Natural killer cell treated with Interleukin-12 subunit alpha and Interleukin-12 subunit beta and Interleukin-15 and Interleukin-18, amount 100 ng/mL, for 72 hours (primary cell): ENCODE measurements around the gene DCANP1. TPM values are rescaled to one million over a fixed set of nuclear protein-coding genes. Genes with fewer than 3 reads are reported as not detected.

Source experiments
- ATAC-seq, 2 donors: fragments of 150-1000 bp; cut with Tn5 transposase in 1 of 2; sonication (Bioruptor Pico), chemical (Tn5 transposase) in 1 of 2; 2 replicates each; pipeline ENCODE4 v1.10.0; 2021
- DNase-seq: peaks from one replicate; pipeline ENCODE4 v3.0.0; 2022; ENCODE audit warnings: low spot score
- H3K27ac Mint-ChIP-seq, 2 donors: 1 replicate in 1 of 2; 2 replicates in 1 of 2; pipeline ENCODE4 v1.8.0; 2022; ENCODE audit warnings: mixed read lengths in 2 of 2, mild to moderate bottlenecking in 1 of 2, moderate library complexity in 1 of 2
- H3K27me3 Mint-ChIP-seq, 2 donors: 1 replicate in 1 of 2; 2 replicates in 1 of 2; pipeline ENCODE4 v1.8.0; 2022; ENCODE audit warnings: mixed read lengths in 2 of 2
- H3K36me3 Mint-ChIP-seq: one replicate; pipeline ENCODE4 v1.8.0; 2022; ENCODE audit warnings: mixed read lengths
- H3K4me1 Mint-ChIP-seq, 2 donors: 1 replicate in 1 of 2; 2 replicates in 1 of 2; pipeline ENCODE4 v1.8.0; 2022; ENCODE audit warnings: low read depth in 2 of 2, mixed read lengths in 2 of 2, mild to moderate bottlenecking in 1 of 2
- H3K4me3 Mint-ChIP-seq: one replicate; pipeline ENCODE4 v1.8.0; 2022; ENCODE audit warnings: mixed read lengths
- H3K9me3 Mint-ChIP-seq: 2 replicates; pipeline ENCODE4 v1.8.0; 2022; ENCODE audit warnings: mixed read lengths
- total RNA-seq, 2 donors: library from RNA; stranded (reverse); gene quantifications; one replicate each; pipeline ENCODE4 v1.2.3, GENCODE V29; 2022

The DCANP1 gene
- total RNA-seq, 2 donors from 2014 or later: not detected

DNA sequence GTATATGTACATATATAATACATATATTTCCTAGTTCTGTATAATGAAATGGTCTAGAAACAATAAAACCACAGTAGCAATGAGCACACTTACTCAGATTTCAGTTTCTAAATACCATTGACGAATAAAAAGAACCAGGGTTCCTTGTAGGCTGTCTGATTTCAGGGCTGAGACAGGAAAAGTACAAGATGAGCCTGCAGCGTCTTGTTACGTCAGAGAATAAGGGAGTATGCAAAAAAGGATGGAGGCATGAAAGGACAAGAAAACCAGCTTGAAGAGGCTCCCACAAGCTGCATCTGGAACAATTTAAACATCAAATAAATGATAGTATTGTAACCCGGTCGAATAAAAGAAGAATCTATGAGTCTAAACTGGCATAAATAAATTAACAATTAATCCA lies 22.8 kb upstream of the DCANP1 start:
- no peak overlapping the region for H3K4me3 Mint-ChIP-seq
- DNase-seq (no peak), ATAC-seq (no peak)
- H3K36me3 Mint-ChIP-seq: no peaks in the 10 kb centered on the region
- peaks cover 5 to 6% of the 10 kb centered on the region in 2 donors for H3K4me1 Mint-ChIP-seq
- peaks cover 40 to 44% of the 10 kb centered on the region in 2 donors for H3K27me3 Mint-ChIP-seq
- H3K9me3 Mint-ChIP-seq: no peaks in the 10 kb centered on the region
- H3K27ac Mint-ChIP-seq: no peak overlapping the region

DNA sequence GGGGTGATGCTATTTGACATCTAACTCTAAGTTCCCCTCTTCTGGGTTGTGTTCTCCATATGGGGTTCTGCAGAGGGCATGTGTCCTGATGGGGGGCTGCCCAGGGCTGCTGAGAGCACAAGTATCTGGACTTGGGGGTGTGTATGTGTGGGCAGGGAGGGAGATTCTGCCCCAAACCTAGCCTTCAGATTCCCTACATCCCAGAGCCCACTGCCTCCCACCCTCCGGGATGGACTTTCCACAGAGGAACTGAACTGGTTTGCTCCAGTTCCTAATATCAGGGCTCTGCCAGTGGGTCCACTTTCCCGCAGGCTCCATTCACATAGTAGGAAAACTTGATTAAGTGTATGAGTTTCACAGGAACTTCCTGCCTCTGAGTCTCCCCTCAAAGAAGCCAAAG lies 21.4 kb upstream of the DCANP1 start:
- Mint-ChIP-seq H3K4me3 (no peak overlapping the region), H3K36me3 (no peaks in the 10 kb centered on the region), H3K4me1 (peaks cover 5 to 6% of the 10 kb centered on the region in 2 donors), H3K9me3 (no peaks in the 10 kb centered on the region), H3K27me3 (peaks cover 42 to 51% of the 10 kb centered on the region in 2 donors), H3K27ac (no peak overlapping the region)
- no peak for ATAC-seq
- DNase-seq: no peak

DNA sequence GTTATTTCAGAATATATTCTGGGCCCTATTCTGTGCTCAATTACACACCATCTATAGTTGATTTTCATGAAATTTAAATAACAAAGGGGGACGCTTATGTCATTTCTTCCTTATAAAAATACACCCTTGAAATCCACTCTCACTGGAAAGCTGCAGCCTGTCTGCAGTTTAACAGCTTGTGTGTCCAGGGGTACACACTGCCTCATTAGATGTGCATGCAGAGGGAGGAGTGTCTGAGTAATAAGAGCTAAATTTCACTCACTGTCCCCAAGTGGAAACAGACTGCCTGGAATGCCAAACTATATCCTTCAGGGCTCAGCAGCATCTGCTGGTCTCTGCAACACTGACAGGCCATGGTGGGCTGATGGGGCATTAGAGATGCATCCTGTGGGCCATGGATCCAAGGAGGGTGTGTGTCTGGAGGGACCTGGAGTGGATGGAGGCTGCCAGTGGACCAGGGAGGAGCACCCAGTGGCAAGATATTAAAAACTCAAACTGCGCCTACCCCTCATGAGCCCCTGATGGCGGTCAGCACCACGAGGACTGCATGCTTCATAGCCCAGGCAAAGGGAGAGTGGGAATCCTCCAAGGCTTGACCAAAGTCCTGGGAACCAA lies 20.8 kb upstream of the DCANP1 start:
- no peak overlapping the region for H3K4me3 Mint-ChIP-seq
- DNase-seq (no peak), ATAC-seq (no peak)
- H3K36me3 Mint-ChIP-seq: no peaks in the 10 kb centered on the region
- peaks cover 5 to 6% of the 10 kb centered on the region in 2 donors for H3K4me1 Mint-ChIP-seq
- H3K27ac Mint-ChIP-seq: no peak overlapping the region
- H3K27me3 Mint-ChIP-seq: peaks cover 43 to 54% of the 10 kb centered on the region in 2 donors
- no peaks in the 10 kb centered on the region for H3K9me3 Mint-ChIP-seq

DNA sequence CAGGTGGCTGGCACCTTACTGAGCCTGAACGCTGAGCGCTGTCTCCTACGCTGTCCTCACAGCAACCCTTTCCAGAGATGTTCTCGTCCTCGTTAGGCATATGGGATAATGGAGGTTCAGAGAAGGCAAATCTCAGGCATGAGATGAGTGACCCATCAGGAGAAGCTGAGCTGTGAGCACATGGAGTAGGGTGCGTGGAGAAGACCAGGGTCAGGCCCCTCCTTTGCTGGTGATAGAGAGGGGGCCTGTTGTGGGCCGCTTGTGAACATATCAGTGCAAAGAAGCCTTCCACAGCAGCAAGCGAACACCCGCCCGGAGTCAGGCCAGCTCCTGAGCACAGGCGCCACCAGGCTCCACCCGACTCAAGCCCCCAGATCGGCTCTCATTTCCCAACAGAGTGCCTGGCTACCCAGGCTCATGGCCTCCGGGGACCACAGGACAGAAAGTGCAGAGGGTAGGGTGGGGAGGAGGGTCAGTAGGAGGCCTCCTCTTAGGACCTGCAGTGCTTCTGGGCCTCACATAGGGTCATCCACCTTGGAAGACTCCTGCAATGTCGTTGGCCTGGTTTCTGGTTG lies 20.0 kb upstream of the DCANP1 start:
- Mint-ChIP-seq H3K27ac (no peak overlapping the region), H3K36me3 (no peaks in the 10 kb centered on the region), H3K27me3 (peaks cover 43 to 54% of the 10 kb centered on the region in 2 donors), H3K4me1 (peaks cover 5 to 6% of the 10 kb centered on the region in 2 donors), H3K9me3 (no peaks in the 10 kb centered on the region), H3K4me3 (no peak overlapping the region)
- ATAC-seq: peak in 1 of 2 donors; percentile 7
- no peak for DNase-seq

DNA sequence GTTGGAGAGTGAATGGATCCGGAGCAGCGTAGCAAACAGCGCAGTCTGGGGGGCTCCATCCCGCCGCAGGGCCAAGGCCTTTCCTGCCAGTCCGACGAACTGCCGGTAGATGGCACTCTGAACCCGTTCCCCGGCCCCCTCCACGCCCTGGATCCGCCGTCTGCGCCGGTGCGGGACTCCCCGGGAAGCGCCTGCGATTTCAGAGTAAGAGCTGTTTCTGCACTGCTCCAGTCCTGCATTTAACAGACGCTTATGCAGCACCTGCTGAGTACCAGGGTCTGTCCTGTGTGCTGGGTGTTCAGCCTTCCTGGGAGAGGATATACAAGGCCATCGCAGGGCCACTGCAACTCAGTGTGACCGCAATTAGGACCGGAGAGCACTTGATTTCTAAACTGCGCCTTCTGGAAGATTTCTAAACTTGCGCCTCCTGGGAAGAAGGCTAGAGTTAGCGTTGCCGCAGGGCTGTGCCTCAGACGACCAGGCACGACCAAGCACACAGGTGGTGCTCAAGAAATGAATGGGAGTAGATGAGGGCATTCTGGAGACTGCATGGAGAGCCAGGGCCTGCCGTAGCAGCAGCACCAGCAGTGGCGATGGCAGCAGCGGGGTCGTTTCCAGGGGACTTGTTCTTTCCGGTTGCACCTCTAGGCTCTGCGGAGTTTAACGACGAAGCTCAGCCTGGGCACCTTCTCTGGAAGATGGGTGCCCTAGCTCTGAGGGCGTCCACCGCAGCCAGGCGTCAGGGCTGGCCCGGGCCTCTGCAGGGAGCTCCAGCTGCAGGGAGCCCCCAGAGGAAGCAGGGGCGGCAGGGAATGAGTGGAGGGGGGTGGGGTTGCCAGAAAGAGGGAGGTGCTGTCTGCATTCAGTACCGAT lies 19.3 kb upstream of the DCANP1 start:
- peaks cover 39 to 54% of the 10 kb centered on the region in 2 donors for H3K27me3 Mint-ChIP-seq
- no peak overlapping the region for H3K27ac Mint-ChIP-seq
- H3K4me1 Mint-ChIP-seq: peaks cover 5 to 6% of the 10 kb centered on the region in 2 donors
- peak; percentile 75 for DNase-seq
- peak overlapping the region; percentile 40 for H3K4me3 Mint-ChIP-seq
- no peaks in the 10 kb centered on the region for H3K9me3 Mint-ChIP-seq
- peak; percentile 82 to 87 for ATAC-seq
- H3K36me3 Mint-ChIP-seq: no peaks in the 10 kb centered on the region

DNA sequence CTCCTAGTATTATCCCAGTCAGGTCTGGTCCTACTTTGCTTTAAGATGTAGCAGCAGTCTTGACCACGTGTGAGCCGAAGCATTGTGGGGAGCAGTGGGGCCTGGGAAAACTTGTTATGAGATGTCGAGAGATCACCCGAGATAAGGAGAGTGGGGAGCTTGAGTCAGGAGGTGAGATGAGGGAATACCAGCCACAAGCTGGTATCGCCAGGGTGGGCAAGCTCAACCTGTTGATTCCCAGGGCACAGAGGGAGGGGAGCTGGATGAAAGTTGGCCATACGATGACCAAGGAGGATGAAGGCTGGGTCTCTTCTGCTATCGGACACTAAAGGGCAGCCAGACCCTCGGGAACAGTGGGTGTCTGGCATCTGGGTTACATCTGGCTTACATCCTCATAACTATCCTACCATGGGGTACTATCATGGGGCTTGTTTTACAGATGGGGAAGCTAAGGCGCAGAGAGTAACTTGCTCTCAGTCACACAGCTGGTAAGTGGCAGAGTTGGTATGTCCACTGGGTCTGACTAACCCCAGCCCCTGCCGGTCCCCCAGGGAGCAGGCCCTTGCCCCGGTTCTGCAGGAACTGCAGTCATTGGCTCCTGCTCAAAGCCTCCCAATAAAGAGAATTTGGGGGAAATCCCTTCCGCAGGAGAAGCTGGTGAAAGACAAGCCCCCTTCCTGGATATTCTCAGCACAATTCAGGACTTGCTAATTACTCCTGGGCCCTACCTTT lies 18.4 kb upstream of the DCANP1 start:
- no peaks in the 10 kb centered on the region for H3K9me3 Mint-ChIP-seq
- H3K27me3 Mint-ChIP-seq: peaks cover 39 to 50% of the 10 kb centered on the region in 2 donors
- DNase-seq (no peak), ATAC-seq (no peak)
- no peaks in the 10 kb centered on the region for H3K36me3 Mint-ChIP-seq
- no peak overlapping the region for H3K4me3 Mint-ChIP-seq
- peaks cover 5 to 6% of the 10 kb centered on the region in 2 donors for H3K4me1 Mint-ChIP-seq
- no peak overlapping the region for H3K27ac Mint-ChIP-seq

DNA sequence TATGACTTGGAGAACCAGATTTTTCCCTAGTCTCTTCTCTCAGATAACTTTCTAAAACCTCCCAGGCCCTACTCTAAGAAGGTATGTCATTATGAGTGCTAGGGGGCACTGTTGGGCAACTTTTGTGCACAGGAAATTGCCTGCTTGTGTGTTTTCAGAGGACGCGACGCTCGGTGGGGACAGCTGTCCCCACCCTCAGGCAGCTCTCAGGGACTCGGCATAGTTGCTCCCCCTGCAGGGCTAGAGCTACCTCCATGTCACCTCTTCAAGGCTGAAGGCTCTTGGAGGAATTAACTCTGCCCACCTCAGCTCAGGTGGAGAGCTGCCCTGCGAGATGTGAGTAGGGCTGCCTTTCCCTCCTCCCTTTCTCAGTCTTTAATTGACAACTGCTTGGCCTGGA lies 15.2 kb upstream of the DCANP1 start:
- Mint-ChIP-seq H3K4me1 (peaks cover 5 to 6% of the 10 kb centered on the region in 2 donors), H3K4me3 (no peak overlapping the region), H3K9me3 (no peaks in the 10 kb centered on the region), H3K36me3 (no peaks in the 10 kb centered on the region), H3K27me3 (peaks cover 24 to 27% of the 10 kb centered on the region in 2 donors), H3K27ac (no peak overlapping the region)
- DNase-seq (no peak), ATAC-seq (peak; percentile 60 to 61)

DNA sequence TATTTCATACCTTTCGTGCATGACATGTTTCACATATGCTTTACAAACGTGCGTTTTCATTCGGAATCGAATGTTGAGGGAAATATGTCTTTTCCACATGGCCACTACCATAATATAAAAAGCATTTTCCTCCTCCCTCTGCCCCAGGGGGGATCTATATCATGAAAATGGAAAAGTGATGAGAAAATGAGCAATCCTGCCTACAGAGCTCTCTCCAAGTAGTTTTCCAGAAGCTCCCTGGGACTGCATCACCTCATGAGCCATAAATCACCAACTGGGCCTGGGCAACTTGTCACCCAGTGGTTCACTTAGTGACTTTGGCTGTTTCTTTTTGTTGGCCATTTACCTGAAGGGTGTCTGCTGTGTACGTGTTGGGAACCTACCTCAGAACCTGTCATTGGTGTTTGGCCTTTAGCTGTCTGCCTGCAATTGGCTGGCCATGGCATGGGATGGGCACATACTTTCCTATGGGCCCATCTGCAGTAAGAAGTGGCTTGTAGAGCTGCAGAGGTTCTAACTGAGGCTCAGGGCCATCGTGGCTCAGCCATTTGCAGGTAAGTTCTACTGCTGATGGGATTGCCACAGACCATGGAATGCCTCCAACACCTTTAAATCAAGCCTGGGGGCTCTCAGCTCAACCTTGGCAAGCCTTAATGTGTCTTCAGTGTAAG lies 14.5 kb upstream of the DCANP1 start:
- Mint-ChIP-seq H3K36me3 (no peaks in the 10 kb centered on the region), H3K4me1 (peaks cover 5 to 6% of the 10 kb centered on the region in 2 donors), H3K9me3 (no peaks in the 10 kb centered on the region), H3K27ac (no peak overlapping the region), H3K27me3 (peaks cover 24 to 27% of the 10 kb centered on the region in 2 donors), H3K4me3 (no peak overlapping the region)
- ATAC-seq (no peak), DNase-seq (no peak)

DNA sequence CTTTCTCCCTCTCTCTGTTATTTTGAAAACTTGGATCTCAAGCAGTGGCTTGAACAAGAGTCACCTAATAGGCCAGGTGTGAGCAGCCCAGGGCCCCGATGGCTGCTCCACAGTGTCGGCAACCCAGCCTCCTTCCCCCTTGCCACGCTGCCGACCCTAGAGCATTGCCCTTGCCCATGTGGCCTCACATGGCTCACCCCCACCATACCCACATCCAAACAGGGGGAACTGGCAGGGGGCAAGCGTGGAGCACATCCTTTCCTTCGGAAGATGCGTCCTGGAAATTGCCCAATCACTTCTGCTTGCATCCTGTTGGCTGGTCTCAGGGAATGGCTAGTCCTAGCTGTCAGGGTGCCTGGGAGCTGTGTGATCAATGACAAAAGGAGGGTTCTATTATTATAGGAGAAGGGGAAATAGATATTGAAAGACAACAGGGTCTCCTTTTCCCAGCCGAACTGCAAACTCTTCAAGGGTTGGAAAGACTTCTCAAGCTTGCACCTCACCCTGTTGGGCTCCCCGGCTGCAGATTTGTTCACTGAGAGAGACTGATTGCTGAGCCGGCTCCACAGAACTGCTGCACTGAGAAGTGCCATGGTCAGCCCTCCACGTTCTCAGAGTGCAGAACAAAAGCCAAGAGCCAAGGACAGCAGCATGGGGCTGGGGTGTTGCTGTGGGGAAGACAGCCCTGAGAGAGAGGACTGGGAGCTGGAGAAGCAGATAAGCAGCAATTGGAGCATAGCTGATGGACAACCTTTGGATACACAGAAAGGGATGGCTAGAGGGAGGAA lies 13.3 kb upstream of the DCANP1 start:
- Mint-ChIP-seq H3K4me1 (no peaks in the 10 kb centered on the region), H3K36me3 (no peaks in the 10 kb centered on the region), H3K4me3 (no peak overlapping the region), H3K9me3 (no peaks in the 10 kb centered on the region), H3K27me3 (peaks cover 16 to 25% of the 10 kb centered on the region in 2 donors), H3K27ac (no peak overlapping the region)
- DNase-seq (no peak), ATAC-seq (no peak)

DNA sequence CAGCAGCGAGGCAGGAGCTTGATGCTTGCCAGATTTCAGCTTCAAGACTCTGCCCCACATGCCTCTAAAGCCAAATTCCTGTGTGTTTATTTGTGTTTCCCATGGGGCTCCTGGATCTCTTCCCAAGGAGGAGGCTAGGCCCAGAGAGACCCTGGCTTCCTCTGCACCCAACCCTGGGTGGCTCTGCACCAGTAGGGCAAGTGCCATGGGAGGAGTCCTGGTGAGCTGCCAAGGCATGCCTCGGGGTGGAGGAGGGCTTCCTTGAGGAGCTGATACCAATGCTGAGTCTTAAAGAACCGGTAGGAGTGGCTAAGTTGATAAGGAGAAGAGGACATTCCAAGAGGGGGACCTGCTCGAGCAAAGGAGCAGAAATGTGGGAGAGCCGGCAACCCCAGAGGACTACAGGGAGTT lies 11.8 kb upstream of the DCANP1 start:
- H3K4me3 Mint-ChIP-seq: no peak overlapping the region
- ATAC-seq (no peak), DNase-seq (peak; percentile 29)
- peaks cover 7 to 19% of the 10 kb centered on the region in 2 donors for H3K27me3 Mint-ChIP-seq
- H3K9me3 Mint-ChIP-seq: no peaks in the 10 kb centered on the region
- H3K4me1 Mint-ChIP-seq: no peaks in the 10 kb centered on the region
- no peaks in the 10 kb centered on the region for H3K36me3 Mint-ChIP-seq
- no peak overlapping the region for H3K27ac Mint-ChIP-seq

DNA sequence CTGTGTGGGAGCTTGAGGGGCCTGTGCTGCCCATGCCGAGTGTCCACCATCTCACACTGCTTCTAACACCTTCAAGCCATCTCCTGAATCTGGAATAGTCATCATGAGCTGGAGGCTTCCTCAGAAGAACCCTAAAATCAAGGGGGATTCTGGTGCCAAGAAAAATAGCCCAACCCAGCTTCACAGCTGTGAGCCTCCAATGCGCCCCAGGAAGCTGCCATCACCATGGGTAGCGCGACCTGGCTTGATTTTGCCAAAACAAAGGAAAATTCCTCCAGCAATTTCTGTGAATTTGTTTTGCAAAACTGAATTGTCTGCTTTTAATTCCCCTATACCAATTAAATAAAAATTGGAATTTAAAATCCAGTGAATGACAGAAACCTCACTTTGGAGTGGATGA lies 11.2 kb upstream of the DCANP1 start:
- Mint-ChIP-seq H3K4me3 (no peak overlapping the region), H3K4me1 (no peaks in the 10 kb centered on the region), H3K27ac (no peak overlapping the region), H3K27me3 (peaks cover 2 to 15% of the 10 kb centered on the region in 2 donors), H3K9me3 (no peaks in the 10 kb centered on the region), H3K36me3 (no peaks in the 10 kb centered on the region)
- no peak for ATAC-seq
- DNase-seq: no peak

DNA sequence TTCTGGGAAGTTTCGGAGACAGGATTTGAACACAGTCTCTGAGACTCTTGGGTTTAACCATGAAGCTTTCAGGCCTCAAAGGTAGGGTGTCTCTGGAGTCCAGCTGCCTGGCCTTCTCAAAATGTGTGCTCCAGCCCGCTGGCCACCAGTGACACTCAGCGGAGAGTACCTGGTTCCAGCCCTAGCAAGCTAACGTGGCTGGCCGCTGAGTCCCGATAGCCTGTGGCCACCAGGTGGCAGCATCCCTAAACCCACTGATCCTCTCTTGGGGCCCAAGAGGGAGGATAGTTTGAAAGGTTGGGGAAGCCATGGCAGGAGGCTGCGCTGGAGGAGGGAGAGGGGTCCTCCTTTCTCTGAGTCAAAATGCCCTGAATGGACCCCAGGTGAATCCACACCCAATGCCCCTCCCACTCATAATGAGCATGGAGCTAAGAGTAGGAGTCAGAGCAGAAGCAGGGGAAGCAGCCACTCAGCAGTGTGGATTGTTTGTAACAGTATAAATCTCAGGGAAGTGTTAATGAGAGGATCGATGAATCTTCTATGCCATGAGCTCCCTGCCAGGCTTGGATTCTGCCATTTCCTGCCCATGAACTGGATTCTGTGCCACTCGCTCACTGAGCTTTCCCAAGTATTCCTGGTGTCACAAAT lies 10.4 kb upstream of the DCANP1 start:
- Mint-ChIP-seq H3K4me3 (no peak overlapping the region), H3K27ac (no peak overlapping the region), H3K9me3 (no peaks in the 10 kb centered on the region), H3K36me3 (no peaks in the 10 kb centered on the region), H3K27me3 (peaks cover 8 to 19% of the 10 kb centered on the region in 2 donors), H3K4me1 (no peaks in the 10 kb centered on the region)
- no peak for DNase-seq
- ATAC-seq: peak; percentile 56 to 64
